HK-2 (cell line): ENCODE results near the gene SLC16A2.
"Not testable (repeated sequence)": the region's sequence is repeated elsewhere in the genome, so short reads cannot be mapped to it uniquely, and the experiment has no call there.

Experiments used
- DNase-seq: peaks from one replicate; pipeline ENCODE4 v3.0.0-alpha.2; 2018; ENCODE audit not compliant: unreplicated experiment

SLC16A2 gene

GRCh38 chrX:74507191-74507590, 85.9 kb downstream of the SLC16A2 start:
- no peak for DNase-seq

GRCh38 chrX:74509989-74510388, 88.7 kb downstream of the SLC16A2 start:
- DNase-seq, result no peak

- DNase-seq, result no peak
Observed at GRCh38 chrX:74510401-74510800, 89.1 kb downstream of the SLC16A2 start.

GRCh38 chrX:74511704-74512103, 90.4 kb downstream of the SLC16A2 start:
- DNase-seq, result no peak

- DNase-seq, result peak; percentile 4
Observed at GRCh38 chrX:74514384-74514783, 93.1 kb downstream of the SLC16A2 start.

GRCh38 chrX:74515356-74515755, 94.1 kb downstream of the SLC16A2 start:
- DNase-seq, result no peak

- DNase-seq, result not testable (repeated sequence)
Observed at GRCh38 chrX:74516013-74516412, 94.7 kb downstream of the SLC16A2 start.

- no peak for DNase-seq
Observed at GRCh38 chrX:74519870-74520269, 98.6 kb downstream of the SLC16A2 start.

GRCh38 chrX:74520291-74520690, 99.0 kb downstream of the SLC16A2 start:
- no peak for DNase-seq

- no peak for DNase-seq
Observed at GRCh38 chrX:74520896-74521295, 99.6 kb downstream of the SLC16A2 start.

GRCh38 chrX:74521961-74522751, 100.9 kb downstream of the SLC16A2 start:
- DNase-seq, result no peak

- DNase-seq, result no peak
Observed at GRCh38 chrX:74523224-74523623, 101.9 kb downstream of the SLC16A2 start.

- no peak for DNase-seq
Observed at GRCh38 chrX:74523870-74524735, 102.8 kb downstream of the SLC16A2 start.

GRCh38 chrX:74525116-74525515, 103.8 kb downstream of the SLC16A2 start:
- no peak for DNase-seq

GRCh38 chrX:74526764-74527163, 105.5 kb downstream of the SLC16A2 start:
- no peak for DNase-seq

GRCh38 chrX:74527350-74527749, 106.1 kb downstream of the SLC16A2 start:
- DNase-seq, result no peak

- no peak for DNase-seq
Observed at GRCh38 chrX:74529311-74529710, 108.0 kb downstream of the SLC16A2 start.

GRCh38 chrX:74531081-74531480, 109.8 kb downstream of the SLC16A2 start:
- no peak for DNase-seq

GRCh38 chrX:74534569-74535038, 113.3 kb downstream of the SLC16A2 start:
- peak; percentile 28 for DNase-seq

GRCh38 chrX:74535086-74535407, 113.8 kb downstream of the SLC16A2 start:
- DNase-seq, result peak; percentile 5

GRCh38 chrX:74535408-74536151, 114.3 kb downstream of the SLC16A2 start:
- peak; percentile 64 for DNase-seq

- DNase-seq, result peak; percentile 86
Observed at GRCh38 chrX:74536152-74536831, 115.0 kb downstream of the SLC16A2 start.
